ENCODE results near the gene DUSP7.

The DUSP7 gene

GRCh38 chr3:52056521-52056967 lies at the start of gene DUSP7:
Gene DUSP7, minus strand, starts transcription at chr3:52056571. Its CDS starts 205 bp downstream, at chr3:52056366.
- peak; percentile 58 to 60 for DNase-seq (ENCODE audit: low read depth in 2 of 2)

- no peak for DNase-seq (ENCODE audit: low read depth in 2 of 2)
These were observed 48.6 kb upstream of the DUSP7 start for GRCh38 chr3:52104684-52105640.

GRCh38 chr3:52102934-52103333 lies 46.6 kb upstream of the DUSP7 start:
- DNase-seq (ENCODE audit: low read depth in 2 of 2): no peak

GRCh38 chr3:52099001-52099401 lies 42.6 kb upstream of the DUSP7 start:
- DNase-seq (ENCODE audit: low read depth in 2 of 2): no peak

GRCh38 chr3:52097851-52098507 lies 41.6 kb upstream of the DUSP7 start:
- DNase-seq (ENCODE audit: low read depth in 2 of 2): no peak

- no peak for DNase-seq (ENCODE audit: low read depth in 2 of 2)
These were observed 39.8 kb upstream of the DUSP7 start for GRCh38 chr3:52095990-52096775.

GRCh38 chr3:52094571-52095485 lies 38.5 kb upstream of the DUSP7 start:
- DNase-seq (ENCODE audit: low read depth in 2 of 2): no peak

- no peak for DNase-seq (ENCODE audit: low read depth in 2 of 2)
These were observed 37.6 kb upstream of the DUSP7 start for GRCh38 chr3:52093756-52094545.

- DNase-seq (ENCODE audit: low read depth in 2 of 2): no peak
These were observed 36.5 kb upstream of the DUSP7 start for GRCh38 chr3:52092891-52093290.

- DNase-seq (ENCODE audit: low read depth in 2 of 2): no peak
These were observed 35.9 kb upstream of the DUSP7 start for GRCh38 chr3:52092271-52092660.

- DNase-seq (ENCODE audit: low read depth in 2 of 2): no peak
These were observed 35.4 kb upstream of the DUSP7 start for GRCh38 chr3:52091586-52092270.

- no peak for DNase-seq (ENCODE audit: low read depth in 2 of 2)
These were observed 34.6 kb upstream of the DUSP7 start for GRCh38 chr3:52090933-52091468.

GRCh38 chr3:52090131-52090932 lies 34.0 kb upstream of the DUSP7 start:
- DNase-seq (ENCODE audit: low read depth in 2 of 2): no peak

- no peak for DNase-seq (ENCODE audit: low read depth in 2 of 2)
These were observed 33.3 kb upstream of the DUSP7 start for GRCh38 chr3:52089691-52090090.

- no peak for DNase-seq (ENCODE audit: low read depth in 2 of 2)
These were observed 32.3 kb upstream of the DUSP7 start for GRCh38 chr3:52088445-52089367.

GRCh38 chr3:52087731-52088130 lies 31.4 kb upstream of the DUSP7 start:
- DNase-seq (ENCODE audit: low read depth in 2 of 2): no peak

GRCh38 chr3:52086976-52087663 lies 30.7 kb upstream of the DUSP7 start:
- DNase-seq (ENCODE audit: low read depth in 2 of 2): no peak

All from activated CD4-positive, alpha-beta T cell treated with anti-CD3 and anti-CD28 coated beads for 24 hours (primary cell).